Loucy (cell line): ENCODE measurements around the gene ABCF1.

Experiments used
- CTCF ChIP-seq: fragments of 200-600 bp; sonication (generic); conservative IDR thresholded peaks from 2 replicates; pipeline ENCODE4 v1.5.1; 2014; ENCODE audit warnings: mild to moderate bottlenecking, antibody characterized with exemption, low read length
- EZH2phosphoT487 ChIP-seq: fragments of 200-600 bp; IDR thresholded peaks from 2 replicates; pipeline ENCODE4 v1.6.1; 2018; ENCODE audit warnings: antibody characterized with exemption, mild to moderate bottlenecking, moderate library complexity, borderline replicate concordance

GRCh38 chr6:30556906-30557682 lies 14.1 kb upstream of the ABCF1 start, which contains the start of gene PRR3:
- no peak for TF ChIP-seq CTCF
- no peak for TF ChIP-seq EZH2phosphoT487
